Activated effector memory CD4-positive, alpha-beta T cell treated with Interleukin-2 at 50 U/mL for 16 hours (primary cell): ENCODE data around the gene RPS17.
"Not testable (repeated sequence)": the region's sequence is repeated elsewhere in the genome, so short reads cannot be mapped to it uniquely, and the experiment has no call there.

ENCODE experiments used
- DNase-seq: peaks from one replicate; pipeline ENCODE4 v3.0.0-alpha.2; 2020

The RPS17 gene

GRCh38 chr15:82505842-82506241 lies 34.4 kb downstream of the RPS17 start:
- DNase-seq: not testable (repeated sequence)

DNA sequence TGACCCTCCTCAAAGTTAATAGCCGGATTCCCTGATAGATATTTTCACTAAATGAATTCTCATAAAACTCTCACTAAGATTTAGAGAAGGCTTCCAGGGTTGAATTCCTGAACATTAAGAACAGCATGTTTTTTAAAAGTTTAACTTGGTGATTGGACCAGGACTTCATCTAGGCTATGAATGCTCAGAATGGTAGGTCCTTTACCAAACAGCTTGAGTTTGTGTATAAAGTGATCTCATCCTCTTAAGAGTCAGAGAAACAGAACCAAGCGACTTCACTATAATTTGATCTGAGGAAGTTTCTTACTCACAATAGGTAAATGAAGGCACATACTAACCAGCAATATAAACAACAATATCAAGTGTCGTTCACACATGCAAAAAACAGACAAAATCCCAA lies 36.2 kb downstream of the RPS17 start:
- DNase-seq: not testable (repeated sequence)

DNA sequence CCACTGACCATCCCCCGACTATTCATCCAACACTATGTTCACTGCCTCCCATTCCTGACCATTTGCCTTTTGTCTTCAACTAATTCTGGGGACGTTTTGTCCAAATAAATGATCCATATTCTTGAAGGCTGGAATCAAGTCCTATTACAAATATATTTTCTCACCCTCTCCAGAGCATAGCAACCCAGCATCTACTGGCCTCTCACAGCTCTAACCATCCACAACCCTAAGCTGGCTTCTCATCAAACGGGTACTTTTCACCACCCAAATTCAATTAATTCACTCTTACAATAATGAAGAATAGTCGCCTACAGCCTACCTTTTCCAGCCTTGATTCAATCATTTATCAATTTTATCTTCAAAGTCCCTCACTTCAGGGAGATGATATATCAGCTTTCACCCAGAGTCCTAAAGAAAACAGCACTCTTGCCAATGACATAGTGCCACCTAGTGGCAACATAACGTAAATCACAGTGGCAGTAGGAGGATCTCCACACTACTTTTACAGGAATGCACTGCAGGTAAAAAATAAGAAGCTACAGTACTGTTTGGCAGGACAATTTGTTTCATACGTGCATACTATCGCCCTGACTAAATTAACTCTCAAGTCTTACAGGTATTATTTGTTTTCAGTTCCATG lies 37.4 kb downstream of the RPS17 start:
- not testable (repeated sequence) for DNase-seq

DNA sequence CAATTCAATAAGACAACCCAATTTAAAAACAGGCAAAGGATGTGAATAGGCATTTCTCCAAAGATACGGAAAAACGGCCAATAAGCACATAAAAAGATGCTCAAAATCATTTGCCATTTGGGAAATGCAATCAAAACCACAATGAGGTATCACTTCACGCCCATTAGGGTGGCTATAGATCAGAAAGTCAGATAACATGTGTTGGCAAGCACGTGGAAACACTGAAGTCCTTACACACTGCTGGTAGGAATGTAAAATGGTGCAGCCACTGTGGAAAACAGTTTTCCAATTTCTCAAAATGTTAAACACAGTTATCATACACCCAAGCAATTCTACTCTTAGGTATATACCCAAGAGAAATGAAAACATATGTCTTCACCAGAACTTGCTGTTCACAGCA lies 39.5 kb downstream of the RPS17 start:
- DNase-seq: not testable (repeated sequence)

- not testable (repeated sequence) for DNase-seq
These were observed 42.3 kb downstream of the RPS17 start for GRCh38 chr15:82497978-82498377.

- DNase-seq: not testable (repeated sequence)
These were observed 52.0 kb downstream of the RPS17 start for GRCh38 chr15:82488250-82488649.

DNA sequence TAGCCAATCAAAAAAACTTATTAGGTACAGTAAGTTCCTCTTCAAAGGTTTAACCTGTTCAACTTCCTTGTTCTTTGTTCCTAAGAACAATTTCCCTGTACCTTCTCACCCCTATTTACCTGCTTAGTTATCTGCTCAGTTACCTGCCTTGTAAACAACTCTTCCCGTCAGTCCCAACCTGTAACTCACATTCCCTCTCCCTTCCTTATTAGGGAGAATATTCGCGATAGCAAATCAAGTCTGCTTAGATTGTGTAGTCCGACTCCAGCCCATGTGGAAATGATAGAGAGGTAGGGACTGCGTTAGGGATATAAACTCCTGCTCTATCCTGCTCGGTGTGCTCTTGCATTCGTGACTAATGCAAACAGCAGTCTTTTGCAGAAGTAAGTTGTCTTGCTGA lies 53.2 kb downstream of the RPS17 start:
- DNase-seq: not testable (repeated sequence)
